DOHH2 (cell line): ENCODE results near the gene RIPOR3.

Source experiments
- H3F3A ChIP-seq: fragments of 200-600 bp; sonication (generic), shearing (Covaris generic); 2 replicates; pipeline ENCODE4 v1.6.0; 2016; ENCODE audit warnings: antibody characterized with exemption, mild to moderate bottlenecking; ENCODE audit not compliant: control insufficient read depth, insufficient read depth
- H3K27ac ChIP-seq: fragments of 200-600 bp; sonication (generic); 2 replicates; pipeline ENCODE4 v1.5.1; 2014; ENCODE audit warnings: low read depth, mild to moderate bottlenecking, low read length, moderate library complexity
- H3K27me3 ChIP-seq: fragments of 200-600 bp; sonication (generic); 2 replicates; pipeline ENCODE4 v1.6.1; 2014; ENCODE audit warnings: mild to moderate bottlenecking, low read length, mixed read lengths; ENCODE audit not compliant: control insufficient read depth
- H3K36me3 ChIP-seq: fragments of 200-600 bp; sonication (generic); 2 replicates; pipeline ENCODE4 v1.6.1; 2014; ENCODE audit warnings: mild to moderate bottlenecking, low read length, moderate library complexity, mixed read lengths; ENCODE audit not compliant: control insufficient read depth
- H3K4me1 ChIP-seq: fragments of 200-600 bp; sonication (generic); 2 replicates; pipeline ENCODE4 v1.6.1; 2014; ENCODE audit warnings: mild to moderate bottlenecking, low read length, mixed read lengths; ENCODE audit not compliant: control insufficient read depth
- H3K4me2 ChIP-seq: fragments of 200-600 bp; sonication (generic); 2 replicates; pipeline ENCODE4 v1.6.0; 2014; ENCODE audit warnings: mild to moderate bottlenecking, low read length, moderate library complexity
- H3K4me3 ChIP-seq: fragments of 200-600 bp; sonication (generic); 2 replicates; pipeline ENCODE4 v1.5.1; 2014; ENCODE audit warnings: mild to moderate bottlenecking, low read length, mixed read lengths
- H3K79me2 ChIP-seq: fragments of 200-600 bp; sonication (generic); 2 replicates; pipeline ENCODE4 v1.6.1; 2014; ENCODE audit warnings: mild to moderate bottlenecking, low read length, mixed read lengths; ENCODE audit not compliant: control insufficient read depth
- H3K9me2 ChIP-seq: fragments of 200-600 bp; sonication (generic); replicated peaks from 2 replicates; pipeline ENCODE4 v1.6.1; 2014; ENCODE audit warnings: mild to moderate bottlenecking, low read length, mixed read lengths; ENCODE audit not compliant: control insufficient read depth
- H3K9me3 ChIP-seq: fragments of 200-600 bp; sonication (generic); 2 replicates; pipeline ENCODE4 v1.6.1; 2014; ENCODE audit warnings: antibody characterized with exemption, low read length, mixed read lengths; ENCODE audit not compliant: control insufficient read depth, insufficient read depth
- H4K20me1 ChIP-seq: fragments of 200-600 bp; sonication (generic); 2 replicates; pipeline ENCODE4 v1.6.0; 2014; ENCODE audit warnings: low read depth, mild to moderate bottlenecking, antibody characterized with exemption, low read length, moderate library complexity; ENCODE audit not compliant: control insufficient read depth, insufficient read depth
- CTCF ChIP-seq: fragments of 200-600 bp; sonication (generic); IDR thresholded peaks from one replicate; pipeline ENCODE4 v1.5.1; 2014; ENCODE audit warnings: antibody characterized with exemption, mild to moderate bottlenecking, low read depth, low read length; ENCODE audit not compliant: poor library complexity, severe bottlenecking
- EZH2phosphoT487 ChIP-seq: fragments of 200-600 bp; sonication (generic); IDR thresholded peaks from 2 replicates; pipeline ENCODE4 v1.6.1; 2017; ENCODE audit warnings: borderline replicate concordance, mild to moderate bottlenecking, antibody characterized with exemption, low read length, moderate library complexity, mixed read lengths

RIPOR3 gene

GRCh38 chr20:50579511-50579910 lies 111.8 kb downstream of the RIPOR3 start:
- no peaks in the 10 kb centered on the region for H3K79me2 ChIP-seq
- no peak overlapping the region for H3K4me3 ChIP-seq
- no peak overlapping the region for H3K27ac ChIP-seq
- H3F3A ChIP-seq, result no peaks in the 10 kb centered on the region
- H3K9me3 ChIP-seq, result no peaks in the 10 kb centered on the region
- no peaks in the 10 kb centered on the region for H3K9me2 ChIP-seq
- no peak for TF ChIP-seq CTCF
- no peak for TF ChIP-seq EZH2phosphoT487
- no peak overlapping the region for H3K4me2 ChIP-seq
- peaks cover 73% of the 10 kb centered on the region for H3K36me3 ChIP-seq
- 0 out of 2 replicates have a peak, but pooled peaks cover 3% of the 10 kb centered on the region for H4K20me1 ChIP-seq
- H3K27me3 ChIP-seq, result no peaks in the 10 kb centered on the region
- peaks cover 15% of the 10 kb centered on the region for H3K4me1 ChIP-seq

- no peaks in the 10 kb centered on the region for H3K9me2 ChIP-seq
- H3K4me3 ChIP-seq, result no peak overlapping the region
- no peak overlapping the region for H3K4me2 ChIP-seq
- peaks cover 15% of the 10 kb centered on the region for H3K4me1 ChIP-seq
- H3K79me2 ChIP-seq, result no peaks in the 10 kb centered on the region
- H3K36me3 ChIP-seq, result peaks cover 72% of the 10 kb centered on the region
- H3K27ac ChIP-seq, result no peak overlapping the region
- no peak for TF ChIP-seq EZH2phosphoT487
- no peak for TF ChIP-seq CTCF
- 0 out of 2 replicates have a peak, but pooled peaks cover 3% of the 10 kb centered on the region for H4K20me1 ChIP-seq
- H3K9me3 ChIP-seq, result no peaks in the 10 kb centered on the region
- no peaks in the 10 kb centered on the region for H3F3A ChIP-seq
- H3K27me3 ChIP-seq, result no peaks in the 10 kb centered on the region
These were observed 112.6 kb downstream of the RIPOR3 start for GRCh38 chr20:50578778-50579165.

- no peak overlapping the region for H3K27ac ChIP-seq
- H3K4me1 ChIP-seq, result peaks cover 15% of the 10 kb centered on the region
- no peaks in the 10 kb centered on the region for H3K9me3 ChIP-seq
- no peaks in the 10 kb centered on the region for H4K20me1 ChIP-seq
- H3K79me2 ChIP-seq, result no peaks in the 10 kb centered on the region
- no peaks in the 10 kb centered on the region for H3F3A ChIP-seq
- TF ChIP-seq CTCF, result no peak
- TF ChIP-seq EZH2phosphoT487, result no peak
- H3K4me3 ChIP-seq, result no peak overlapping the region
- peaks cover 67% of the 10 kb centered on the region for H3K36me3 ChIP-seq
- no peaks in the 10 kb centered on the region for H3K27me3 ChIP-seq
- no peak overlapping the region for H3K4me2 ChIP-seq
- H3K9me2 ChIP-seq, result no peaks in the 10 kb centered on the region
These were observed 113.1 kb downstream of the RIPOR3 start for GRCh38 chr20:50578061-50578777.
